HepG2 (cell line): ENCODE results near the gene ENGASE. TPM values are rescaled to one million over a fixed set of nuclear protein-coding genes. Genes with fewer than 3 reads are reported as not detected.

Experiments
- ATAC-seq: fragments of 200-7000 bp; cut with Tn5 transposase; 3 replicates; pipeline ENCODE4 v1.9.1; 2020; ENCODE audit warnings: mild to moderate bottlenecking, moderate library complexity
- BruUV-seq: library from RNA; stranded (reverse); fragments of 400-500 nt; replicated peaks from 2 replicates; lab custom pipeline; 2021; lab: Mats Ljungman, UMichigan
- CTCF ChIA-PET: fragments of 300-600 bp; formaldehyde crosslinking; extraction: SDS; loops from one replicate; lab custom pipeline; 2021; ENCODE audit warnings: low total read pairs, inconsistent platforms, low intra/inter-chr PET ratio; lab: Yijun Ruan, JAX
- POLR2A ChIA-PET: fragments of 350-600 bp; sonication (Branson Sonifier 250); formaldehyde crosslinking; loops from one replicate; lab custom pipeline; 2020; ENCODE audit warnings: antibody characterized with exemption, inconsistent platforms; lab: Yijun Ruan, JAX
- DNase-seq: peaks from one replicate; pipeline ENCODE4 v3.0.0-alpha.2; 2015; ENCODE audit warnings: low spot score
- FAIRE-seq: peaks from 3 replicates; lab custom pipeline; 2011; peaks lifted over from hg19 to GRCh38; lab: Jason Lieb, UNC
- H2AFZ ChIP-seq: one replicate; pipeline ENCODE4 v1.6.1; 2011; ENCODE audit warnings: low read length, inconsistent platforms
- H3K27ac ChIP-seq: fragments of 300-600 bp; 3 replicates; pipeline ENCODE4 v1.8.0; 2011; ENCODE audit warnings: mixed run types, mild to moderate bottlenecking, mixed read lengths, low read length, inconsistent platforms; ENCODE audit not compliant: insufficient read depth; ENCODE audit errors: extremely low read length
- H3K27me3 ChIP-seq, 2 experiments: fragments of 200-600 bp in 1 of 2; 2 replicates in 1 of 2; 3 replicates in 1 of 2; pipeline versions ENCODE4 v1.6.0 to v1.8.0; 2011; ENCODE audit warnings: low read length in 2 of 2, mild to moderate bottlenecking in 2 of 2, moderate library complexity in 2 of 2, inconsistent platforms in 1 of 2; ENCODE audit not compliant: insufficient read depth in 2 of 2, control insufficient read depth in 1 of 2
- H3K36me3 ChIP-seq, 2 experiments: fragments of 200-600 bp in 1 of 2; replicated peaks in 1 of 2; 2 replicates in 1 of 2; 3 replicates in 1 of 2; pipeline versions ENCODE4 v1.5.1 to v1.8.0; 2011; ENCODE audit warnings: low read length in 2 of 2, inconsistent platforms in 1 of 2; ENCODE audit not compliant: insufficient read depth in 2 of 2, control insufficient read depth in 1 of 2
- H3K4me1 ChIP-seq: 2 replicates; pipeline ENCODE4 v1.5.1; 2012; ENCODE audit warnings: low read length, inconsistent platforms; ENCODE audit not compliant: insufficient read depth
- H3K4me2 ChIP-seq: 2 replicates; pipeline ENCODE4 v1.6.0; 2011; ENCODE audit warnings: low read depth, low read length, inconsistent platforms
- H3K4me3 ChIP-seq, 3 experiments: fragments of 200-600 bp in 1 of 3; sonication (generic), shearing (Covaris generic) in 1 of 3; replicated peaks in 1 of 3; 2 replicates each; pipeline ENCODE4 v1.5.1; 2011 to 2016; ENCODE audit warnings: low read length in 3 of 3, inconsistent platforms in 2 of 3, low read depth in 2 of 3, mild to moderate bottlenecking in 2 of 3, control low read depth in 1 of 3, mixed read lengths in 1 of 3; ENCODE audit not compliant: insufficient read depth in 1 of 3
- H3K79me2 ChIP-seq: one replicate; pipeline ENCODE4 v1.6.1; 2011; ENCODE audit warnings: low read length, inconsistent platforms; ENCODE audit not compliant: insufficient read depth
- H3K9ac ChIP-seq: 2 replicates; pipeline ENCODE4 v1.6.0; 2011; ENCODE audit warnings: mild to moderate bottlenecking, low read depth, low read length, inconsistent platforms; ENCODE audit not compliant: insufficient read depth
- H3K9me3 ChIP-seq: 2 replicates; pipeline ENCODE4 v1.5.1; 2012; ENCODE audit warnings: mild to moderate bottlenecking, low read length
- H4K20me1 ChIP-seq: 2 replicates; pipeline ENCODE4 v1.6.0; 2011; ENCODE audit warnings: inconsistent platforms, mild to moderate bottlenecking, low read length, moderate library complexity; ENCODE audit not compliant: insufficient read depth
- ATAD3A ChIP-seq: sonication (generic); formaldehyde crosslinking; IDR thresholded peaks from 2 replicates; pipeline ENCODE4 v1.4.0; 2020; ENCODE audit warnings: missing genetic modification reagents
- HOXA9 ChIP-seq: sonication (generic); formaldehyde crosslinking; IDR thresholded peaks from 2 replicates; pipeline ENCODE4 v1.8.1; 2022; ENCODE audit warnings: missing genetic modification reagents, mild to moderate bottlenecking, moderate library complexity, borderline replicate concordance
- KAT2B ChIP-seq: fragments of 150-350 bp; IDR thresholded peaks from 2 replicates; pipeline ENCODE4 v1.6.1; 2014; ENCODE audit warnings: low read depth, low read length, borderline replicate concordance
- NR3C1 ChIP-seq: sonication (generic); formaldehyde crosslinking; IDR thresholded peaks from 2 replicates; pipeline ENCODE4 v1.4.0; 2020; ENCODE audit warnings: missing genetic modification reagents
- RFX1 ChIP-seq: fragments of 450-650 bp; IDR thresholded peaks from 2 replicates; pipeline ENCODE4 v1.6.1; 2017
- SALL2 ChIP-seq: sonication (generic); formaldehyde crosslinking; IDR thresholded peaks from 2 replicates; pipeline ENCODE4 v1.8.1; 2023; ENCODE audit warnings: mild to moderate bottlenecking, missing genetic modification reagents, inconsistent platforms
- YEATS4 ChIP-seq: sonication (generic); formaldehyde crosslinking; IDR thresholded peaks from 2 replicates; pipeline ENCODE4 v1.4.0; 2020; ENCODE audit warnings: missing genetic modification reagents, borderline replicate concordance
- ZBTB21 ChIP-seq: sonication (generic); formaldehyde crosslinking; IDR thresholded peaks from 2 replicates; pipeline ENCODE4 v1.4.0; 2020; ENCODE audit warnings: missing genetic modification reagents
- ZBTB42 ChIP-seq: sonication (generic); formaldehyde crosslinking; IDR thresholded peaks from 2 replicates; pipeline ENCODE4 v1.5.0; 2020; ENCODE audit warnings: mild to moderate bottlenecking, missing genetic modification reagents
- ZC3H4 ChIP-seq: sonication (generic); formaldehyde crosslinking; IDR thresholded peaks from 2 replicates; pipeline ENCODE4 v1.4.0; 2020; ENCODE audit warnings: missing genetic modification reagents, borderline replicate concordance
- ZNF431 ChIP-seq: sonication (generic); formaldehyde crosslinking; IDR thresholded peaks from 2 replicates; pipeline ENCODE4 v1.9.0; 2022; ENCODE audit warnings: missing genetic modification reagents, low read depth, mild to moderate bottlenecking, borderline replicate concordance
- WGBS: methylation state at CpG from one replicate; pipeline ENCODE4 v1.1.6; 2017; ENCODE audit warnings: low lambda C conversion rate; 5-methylcytosine and 5-hydroxymethylcytosine counted together
- in situ Hi-C: cut with HindIII; loops from 2 replicates; pipeline ENCODE4 v1.10.0; 2017; ENCODE audit warnings: low pct_unique_long_range_greater_than_20kb; ENCODE audit not compliant: extremely low pct_ligation_motif_present
- intact Hi-C: fragments of 100-400 bp; cut with micrococcal nuclease; formaldehyde crosslinking; loops from one replicate; pipeline ENCODE4 v1.10.0; 2022; ENCODE audit not compliant: unreplicated experiment
- polyA plus RNA-seq, 8 experiments: library from polyadenylated mRNA; depleted of rRNA in 3 of 8; stranded (reverse) in 7 of 8; unstranded in 1 of 8; fragments of >200 nt; fragmentation: Illumina TruSeq in 4 of 8; extraction: Trizol in 4 of 8; gene quantifications; 2 replicates each; pipeline versions ENCODE4 v1.2.1 to v1.2.3, GENCODE V29; 2011 to 2016; ENCODE audit warnings: low read depth in 4 of 8, missing spikeins in 1 of 8, mixed read lengths in 1 of 8; ENCODE audit not compliant: insufficient read depth in 1 of 8
- total RNA-seq, 5 experiments: library from RNA; depleted of rRNA; stranded (reverse); fragments of >200 nt; fragmentation: Illumina TruSeq; extraction: Trizol; gene quantifications; 2 replicates each; pipeline ENCODE4 v1.2.3, GENCODE V29; 2016; ENCODE audit warnings: low read depth in 1 of 5
- TF ChIP-seq, protein P1 (sequence below): sonication (generic); formaldehyde crosslinking; IDR thresholded peaks from 2 replicates; pipeline ENCODE4 v1.5.1; 2020; ENCODE audit warnings: missing genetic modification reagents, mild to moderate bottlenecking, borderline replicate concordance
- TF ChIP-seq, protein P2 (sequence below): sonication (generic); formaldehyde crosslinking; IDR thresholded peaks from 2 replicates; pipeline ENCODE4 v1.8.0; 2022; ENCODE audit warnings: missing genetic modification reagents, mild to moderate bottlenecking, moderate library complexity, borderline replicate concordance
- TF ChIP-seq, protein P3 (sequence below): sonication (generic); formaldehyde crosslinking; IDR thresholded peaks from 2 replicates; pipeline ENCODE4 v1.4.0; 2020; ENCODE audit warnings: mild to moderate bottlenecking, missing genetic modification reagents

ENGASE gene
- total and polyA plus RNA-seq, 2 of the 13 experiments (the other 11 are each of a cell fraction or from before 2014, with no cell fraction given) = 10.6 to 18.1 TPM

DNA sequence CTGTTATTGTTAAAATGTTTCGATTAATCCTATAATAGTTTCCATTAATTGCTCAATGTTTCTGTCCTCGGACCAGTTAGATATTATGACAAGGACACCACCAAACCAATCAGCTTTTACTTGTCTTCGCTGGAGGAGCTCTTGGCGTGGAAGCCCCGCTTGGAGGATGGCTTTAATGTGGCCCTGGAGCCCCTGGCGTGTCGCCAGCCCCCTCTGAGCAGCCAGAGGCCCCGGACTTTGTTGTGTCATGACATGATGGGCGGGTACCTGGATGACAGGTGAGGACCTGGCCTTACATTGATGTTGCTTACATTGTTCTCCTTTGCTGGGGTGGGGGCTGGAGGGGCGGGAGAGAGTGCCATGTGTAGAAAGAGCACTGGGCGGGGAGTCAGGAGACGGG, 3.0 kb downstream of the ENGASE start:
- Histone ChIP-seq H3K27me3 (peaks cover 0 to 6% of the 10 kb centered on the region in 2 experiments; a peak in 2 of 5 replicates), H3K4me2 (no peak overlapping the region), H3K9ac (no peak overlapping the region), H4K20me1 (no peaks in the 10 kb centered on the region), H3K27ac (no peak overlapping the region), H3K9me3 (no peaks in the 10 kb centered on the region), H3K79me2 (peaks cover 5% of the 10 kb centered on the region), H3K4me1 (peaks cover 35% of the 10 kb centered on the region), H2AFZ (no peak overlapping the region), H3K4me3 (no peak overlapping the region), H3K36me3 (peaks cover 8 to 29% of the 10 kb centered on the region in 2 experiments; a peak in 4 of 5 replicates)
- TF ChIP-seq ATAD3A (CRISPR knock-in tag) (no peak), ZBTB42 (CRISPR knock-in tag) (no peak), ZBTB21 (no peak), HOXA9 (no peak), NR3C1 (CRISPR knock-in tag) (no peak), ZC3H4 (CRISPR knock-in tag) (no peak), YEATS4 (no peak), KAT2B (no peak), ZNF431 (CRISPR knock-in tag) (no peak), RFX1 (no peak), SALL2 (CRISPR knock-in tag) (no peak)
- TF ChIP-seq, protein P1, sequence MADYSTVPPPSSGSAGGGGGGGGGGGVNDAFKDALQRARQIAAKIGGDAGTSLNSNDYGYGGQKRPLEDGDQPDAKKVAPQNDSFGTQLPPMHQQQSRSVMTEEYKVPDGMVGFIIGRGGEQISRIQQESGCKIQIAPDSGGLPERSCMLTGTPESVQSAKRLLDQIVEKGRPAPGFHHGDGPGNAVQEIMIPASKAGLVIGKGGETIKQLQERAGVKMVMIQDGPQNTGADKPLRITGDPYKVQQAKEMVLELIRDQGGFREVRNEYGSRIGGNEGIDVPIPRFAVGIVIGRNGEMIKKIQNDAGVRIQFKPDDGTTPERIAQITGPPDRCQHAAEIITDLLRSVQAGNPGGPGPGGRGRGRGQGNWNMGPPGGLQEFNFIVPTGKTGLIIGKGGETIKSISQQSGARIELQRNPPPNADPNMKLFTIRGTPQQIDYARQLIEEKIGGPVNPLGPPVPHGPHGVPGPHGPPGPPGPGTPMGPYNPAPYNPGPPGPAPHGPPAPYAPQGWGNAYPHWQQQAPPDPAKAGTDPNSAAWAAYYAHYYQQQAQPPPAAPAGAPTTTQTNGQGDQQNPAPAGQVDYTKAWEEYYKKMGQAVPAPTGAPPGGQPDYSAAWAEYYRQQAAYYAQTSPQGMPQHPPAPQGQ (CRISPR knock-in tag) = no peak
- TF ChIP-seq, protein P2, sequence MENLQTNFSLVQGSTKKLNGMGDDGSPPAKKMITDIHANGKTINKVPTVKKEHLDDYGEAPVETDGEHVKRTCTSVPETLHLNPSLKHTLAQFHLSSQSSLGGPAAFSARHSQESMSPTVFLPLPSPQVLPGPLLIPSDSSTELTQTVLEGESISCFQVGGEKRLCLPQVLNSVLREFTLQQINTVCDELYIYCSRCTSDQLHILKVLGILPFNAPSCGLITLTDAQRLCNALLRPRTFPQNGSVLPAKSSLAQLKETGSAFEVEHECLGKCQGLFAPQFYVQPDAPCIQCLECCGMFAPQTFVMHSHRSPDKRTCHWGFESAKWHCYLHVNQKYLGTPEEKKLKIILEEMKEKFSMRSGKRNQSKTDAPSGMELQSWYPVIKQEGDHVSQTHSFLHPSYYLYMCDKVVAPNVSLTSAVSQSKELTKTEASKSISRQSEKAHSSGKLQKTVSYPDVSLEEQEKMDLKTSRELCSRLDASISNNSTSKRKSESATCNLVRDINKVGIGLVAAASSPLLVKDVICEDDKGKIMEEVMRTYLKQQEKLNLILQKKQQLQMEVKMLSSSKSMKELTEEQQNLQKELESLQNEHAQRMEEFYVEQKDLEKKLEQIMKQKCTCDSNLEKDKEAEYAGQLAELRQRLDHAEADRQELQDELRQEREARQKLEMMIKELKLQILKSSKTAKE (CRISPR knock-in tag) = no peak
- TF ChIP-seq, protein P3, sequence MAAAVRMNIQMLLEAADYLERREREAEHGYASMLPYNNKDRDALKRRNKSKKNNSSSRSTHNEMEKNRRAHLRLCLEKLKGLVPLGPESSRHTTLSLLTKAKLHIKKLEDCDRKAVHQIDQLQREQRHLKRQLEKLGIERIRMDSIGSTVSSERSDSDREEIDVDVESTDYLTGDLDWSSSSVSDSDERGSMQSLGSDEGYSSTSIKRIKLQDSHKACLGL (CRISPR knock-in tag) = no peak
- no TSS peak for BruUV-seq
- 94% methylated on average over 12 of the region's 12 CpGs for WGBS
- in situ Hi-C loops = no loop called here
- DNase-seq = no peak
- POLR2A ChIA-PET = no interaction called here
- intact Hi-C loops = loop anchor here (5.0 kb wide), 1 partner anchor 60 kb away; no protein-coding TSS in a partner anchor
- FAIRE-seq = no peak
- ATAC-seq = no peak
- CTCF ChIA-PET = no interaction called here
